Skeletal muscle tissue (tissue), 5 donors: ENCODE results near the gene OR2T34. TPM values are rescaled to one million over a fixed set of nuclear protein-coding genes. Genes with fewer than 3 reads are reported as not detected.
"Not testable (repeated sequence)": the region's sequence is repeated elsewhere in the genome, so short reads cannot be mapped to it uniquely, and the experiment has no call there.

ENCODE experiments used
- H3K27ac ChIP-seq: one replicate; pipeline ENCODE4 v1.7.0; 2013; ENCODE audit warnings: mild to moderate bottlenecking, low read depth, low read length, inconsistent platforms
- H3K27me3 ChIP-seq, 3 donors: one replicate each; pipeline ENCODE4 v1.7.0; 2013; ENCODE audit warnings: low read length in 3 of 3; ENCODE audit not compliant: control insufficient read depth in 3 of 3, insufficient read depth in 3 of 3
- H3K36me3 ChIP-seq, 3 donors: one replicate each; pipeline ENCODE4 v1.7.0; 2013; ENCODE audit warnings: low read length in 3 of 3; ENCODE audit not compliant: control insufficient read depth in 3 of 3, insufficient read depth in 3 of 3
- H3K4me1 ChIP-seq, 3 donors: one replicate each; pipeline ENCODE4 v1.7.0; 2013; ENCODE audit warnings: low read length in 3 of 3, mild to moderate bottlenecking in 3 of 3; ENCODE audit not compliant: control insufficient read depth in 3 of 3, insufficient read depth in 3 of 3
- H3K4me3 ChIP-seq, 3 donors: one replicate each; pipeline ENCODE4 v1.7.0; 2013; ENCODE audit warnings: low read length in 3 of 3
- H3K9ac ChIP-seq, 3 donors: one replicate each; pipeline ENCODE4 v1.7.0; 2013; ENCODE audit warnings: low read length in 3 of 3, mild to moderate bottlenecking in 3 of 3, moderate library complexity in 2 of 3, low read depth in 1 of 3
- H3K9me3 ChIP-seq, 3 donors: one replicate each; pipeline ENCODE4 v1.7.0; 2013; ENCODE audit warnings: low read length in 3 of 3; ENCODE audit not compliant: control insufficient read depth in 3 of 3
- small RNA-seq: library from RNA; depleted of rRNA; stranded (forward); fragments of <200 nt; gene quantifications from one replicate; pipeline ENCODE3, GENCODE V24; 2014
- total RNA-seq: library from RNA; depleted of rRNA; stranded (reverse); fragments of >200 nt; gene quantifications from one replicate; pipeline ENCODE4 v1.2.3, GENCODE V29; 2014
- donor health status: Osteomylitis.

The OR2T34 gene
- total RNA-seq, 1 donor from 2014 or later, result not detected

- H3K4me3 ChIP-seq, H3K9me3 ChIP-seq, H3K27ac ChIP-seq, H3K27me3 ChIP-seq, H3K36me3 ChIP-seq, H3K4me1 ChIP-seq, H3K9ac ChIP-seq: not testable (repeated sequence)
Observed at GRCh38 chr1:248569049-248569448, 5.5 kb downstream of the OR2T34 start.

DNA sequence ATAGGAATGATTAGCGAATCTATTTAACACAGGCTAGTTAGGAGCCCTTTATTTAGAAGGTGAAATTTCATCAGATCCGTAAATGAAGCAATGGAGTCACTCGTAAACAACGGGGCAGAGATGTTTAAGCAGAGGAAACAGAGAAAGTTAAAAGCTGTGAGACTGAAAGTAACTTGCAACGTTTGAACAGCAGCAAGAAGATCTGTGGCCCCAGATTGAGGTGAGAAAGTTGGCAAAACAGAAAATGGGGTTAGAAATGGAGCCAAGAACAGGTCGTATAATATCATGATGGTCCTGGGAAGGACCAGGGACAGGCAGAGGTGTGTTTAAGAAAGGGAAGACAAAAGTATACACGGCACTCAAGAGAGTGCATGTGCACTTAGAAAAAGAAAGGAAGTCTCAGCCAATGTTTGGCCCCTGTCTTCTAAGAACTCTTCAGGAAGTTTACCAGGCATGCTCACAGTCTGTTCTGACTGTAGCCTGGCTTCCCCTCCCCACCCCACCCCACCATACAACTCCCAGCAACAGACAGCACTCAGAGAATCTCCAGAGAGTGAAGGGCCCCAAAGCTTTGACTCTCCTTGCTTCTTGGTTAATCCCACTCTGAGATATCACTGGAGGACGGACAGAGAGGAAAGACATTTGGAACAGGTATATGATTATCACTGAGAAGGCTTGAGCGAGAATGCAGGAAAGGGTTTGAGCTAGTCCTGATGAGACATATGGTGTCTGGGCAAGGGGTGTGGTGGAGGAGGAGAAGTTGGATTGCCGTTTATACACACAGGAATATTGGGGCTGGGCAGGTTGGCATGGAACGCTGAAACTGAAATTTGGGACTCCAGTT is 8.8 kb downstream of the OR2T34 start:
- H3K9me3 ChIP-seq, H3K27me3 ChIP-seq, H3K9ac ChIP-seq, H3K4me1 ChIP-seq, H3K36me3 ChIP-seq, H3K27ac ChIP-seq, H3K4me3 ChIP-seq: not testable (repeated sequence)

GRCh38 chr1:248562672-248563071 is 11.9 kb downstream of the OR2T34 start, which contains the start of gene OR2T29:
TSS of gene OR2T29 (minus strand) at chr1:248562772. CDS start at chr1:248559491, 3,281 bp downstream.
- not testable (repeated sequence) for H3K4me1 ChIP-seq, H3K4me3 ChIP-seq, H3K27ac ChIP-seq, H3K36me3 ChIP-seq, H3K9me3 ChIP-seq, H3K27me3 ChIP-seq, H3K9ac ChIP-seq

- not testable (repeated sequence) for H3K27me3 ChIP-seq, H3K9ac ChIP-seq, H3K9me3 ChIP-seq, H3K36me3 ChIP-seq, H3K27ac ChIP-seq, H3K4me3 ChIP-seq, H3K4me1 ChIP-seq
Observed at GRCh38 chr1:248551027-248551426, 23.5 kb downstream of the OR2T34 start.

GRCh38 chr1:248547383-248547782 is 27.2 kb downstream of the OR2T34 start:
- not testable (repeated sequence) for H3K27ac ChIP-seq, H3K9ac ChIP-seq, H3K4me1 ChIP-seq, H3K27me3 ChIP-seq, H3K9me3 ChIP-seq, H3K36me3 ChIP-seq, H3K4me3 ChIP-seq

GRCh38 chr1:248537449-248537848 is 37.1 kb downstream of the OR2T34 start:
- not testable (repeated sequence) for H3K4me1 ChIP-seq, H3K27me3 ChIP-seq, H3K4me3 ChIP-seq, H3K27ac ChIP-seq, H3K9ac ChIP-seq, H3K9me3 ChIP-seq, H3K36me3 ChIP-seq

Small RNAs within 50 kb of the gene (small RNA-seq; reads per million reads assigned to genes)
- gene RF00019, result not detected

Other genes starting within 250 kb of the OR2T34 start
- gene OR14C36, start 226.0 kb downstream of the OR2T34 start, total RNA-seq, result not detected
- gene OR2T4, start 213.1 kb downstream of the OR2T34 start, total RNA-seq, result not detected
- not detected for gene OR2T6, start 199.0 kb downstream of the OR2T34 start, total RNA-seq
- not detected for gene OR2T1, start 171.7 kb downstream of the OR2T34 start, total RNA-seq
- not detected for gene OR2T2, start 129.1 kb downstream of the OR2T34 start, total RNA-seq
- gene OR2T3, start 101.4 kb downstream of the OR2T34 start, total RNA-seq, result not detected
- not detected for gene OR2T5, start 86.2 kb downstream of the OR2T34 start, total RNA-seq
- not detected for gene OR2G6, start 66.7 kb downstream of the OR2T34 start, total RNA-seq
- not detected for gene OR2T29, start 12.0 kb downstream of the OR2T34 start, total RNA-seq
- gene OR2T10, start 22.9 kb upstream of the OR2T34 start, total RNA-seq, result not detected
- gene OR2T11, start 60.3 kb upstream of the OR2T34 start, total RNA-seq, result not detected
- not detected for gene OR2T35, start 70.5 kb upstream of the OR2T34 start, total RNA-seq
- gene OR2T27, start 80.8 kb upstream of the OR2T34 start, total RNA-seq, result not detected
- not detected for gene OR14I1, start 128.0 kb upstream of the OR2T34 start, total RNA-seq
- not detected for gene LYPD8, start 181.0 kb upstream of the OR2T34 start, total RNA-seq